Panc1 (cell line): Measurements from ENCODE around the gene ISM1. TPM values are rescaled to one million over a fixed set of nuclear protein-coding genes. Genes with fewer than 3 reads are reported as not detected.

Experiments used
- ATAC-seq: fragments of 200-7000 bp; cut with Tn5 transposase; 2 replicates; pipeline ENCODE4 v1.9.1; 2020; ENCODE audit warnings: mild to moderate bottlenecking, moderate library complexity
- BruUV-seq: library from RNA; stranded (reverse); fragments of 400-500 nt; replicated peaks from 2 replicates; lab custom pipeline; 2021; lab: Mats Ljungman, UMichigan
- CTCF ChIA-PET: fragments of 300-600 bp; sonication (Branson Sonifier 250); formaldehyde crosslinking; loops from one replicate; lab custom pipeline; 2022; ENCODE audit warnings: antibody characterized with exemption; lab: Charles Lee
- POLR2A ChIA-PET: fragments of 300-600 bp; sonication (Branson Sonifier 250); formaldehyde crosslinking; loops from one replicate; lab custom pipeline; 2022; ENCODE audit warnings: antibody characterized with exemption; lab: Charles Lee
- DNase-seq: peaks from one replicate; pipeline ENCODE4 v3.0.0-alpha.2; 2010; ENCODE audit warnings: low read depth, low spot score
- H3K27ac ChIP-seq: 2 replicates; pipeline ENCODE4 v1.5.1; 2011; ENCODE audit warnings: mild to moderate bottlenecking, low read length, inconsistent platforms
- H3K27me3 ChIP-seq: fragments of 200-500 bp; sonication (Bioruptor generic); 2 replicates; pipeline ENCODE4 v1.6.0; 2014; ENCODE audit warnings: low read length, inconsistent platforms; ENCODE audit not compliant: control insufficient read depth, insufficient read depth
- H3K36me3 ChIP-seq: fragments of 200-500 bp; sonication (Bioruptor generic); 2 replicates; pipeline ENCODE4 v1.5.1; 2014; ENCODE audit warnings: inconsistent platforms, mild to moderate bottlenecking, low read length, moderate library complexity; ENCODE audit not compliant: control insufficient read depth, insufficient read depth
- H3K4me1 ChIP-seq: 2 replicates; pipeline ENCODE4 v1.5.1; 2011; ENCODE audit warnings: inconsistent platforms, mild to moderate bottlenecking, low read length, moderate library complexity; ENCODE audit not compliant: control insufficient read depth, insufficient read depth
- H3K4me3 ChIP-seq, 2 experiments: 2 replicates each; pipeline ENCODE4 v1.5.1; 2011 to 2012; ENCODE audit warnings: low read depth in 2 of 2, low read length in 2 of 2, mild to moderate bottlenecking in 2 of 2, inconsistent platforms in 1 of 2, moderate library complexity in 1 of 2
- H3K9me3 ChIP-seq: fragments of 200-500 bp; sonication (Bioruptor generic); 2 replicates; pipeline ENCODE4 v1.5.1; 2014; ENCODE audit warnings: low read depth, mild to moderate bottlenecking, inconsistent platforms, low read length, moderate library complexity; ENCODE audit not compliant: control insufficient read depth, insufficient read depth
- POLR2AphosphoS5 ChIP-seq: IDR thresholded peaks from 2 replicates; pipeline ENCODE4 v1.6.1; 2012; ENCODE audit warnings: mild to moderate bottlenecking, low read depth, low read length, moderate library complexity
- SIN3A ChIP-seq: IDR thresholded peaks from 2 replicates; pipeline ENCODE4 v1.6.1; 2012; ENCODE audit warnings: low read depth, mild to moderate bottlenecking, low read length, moderate library complexity, borderline replicate concordance; ENCODE audit not compliant: insufficient read depth
- TCF7L2 ChIP-seq: IDR thresholded peaks from 2 replicates; pipeline ENCODE4 v1.6.1; 2011; ENCODE audit warnings: mild to moderate bottlenecking, low read depth, low read length, inconsistent platforms
- in situ Hi-C: cut with HindIII; loops from 2 replicates; pipeline ENCODE4 v1.10.0; 2016; ENCODE audit warnings: low sequenced_read_pairs, low pct_unique_long_range_greater_than_20kb
- intact Hi-C: fragments of 100-400 bp; cut with micrococcal nuclease; formaldehyde crosslinking; loops from one replicate; pipeline ENCODE4 v1.10.0; 2022; ENCODE audit not compliant: unreplicated experiment
- total RNA-seq: library from RNA; stranded (reverse); gene quantifications from one replicate; pipeline ENCODE4 v1.2.1, GENCODE V29; 2021; ENCODE audit not compliant: unreplicated experiment
- TF ChIP-seq, protein P1 (sequence below), 2 experiments: IDR thresholded peaks; 2 replicates each; pipeline ENCODE4 v1.6.1; 2011 to 2012; ENCODE audit warnings: low read depth in 2 of 2, control low read depth in 1 of 2, low read length in 1 of 2, mild to moderate bottlenecking in 1 of 2, moderate library complexity in 1 of 2; ENCODE audit not compliant: insufficient read depth in 1 of 2
- TF ChIP-seq, protein P2 (sequence below): fragments of 450-650 bp; IDR thresholded peaks from 2 replicates; pipeline ENCODE4 v1.5.1; 2017; ENCODE audit warnings: mild to moderate bottlenecking

Gene ISM1
- total RNA-seq, 1 experiment from 2014 or later, result not detected

DNA sequence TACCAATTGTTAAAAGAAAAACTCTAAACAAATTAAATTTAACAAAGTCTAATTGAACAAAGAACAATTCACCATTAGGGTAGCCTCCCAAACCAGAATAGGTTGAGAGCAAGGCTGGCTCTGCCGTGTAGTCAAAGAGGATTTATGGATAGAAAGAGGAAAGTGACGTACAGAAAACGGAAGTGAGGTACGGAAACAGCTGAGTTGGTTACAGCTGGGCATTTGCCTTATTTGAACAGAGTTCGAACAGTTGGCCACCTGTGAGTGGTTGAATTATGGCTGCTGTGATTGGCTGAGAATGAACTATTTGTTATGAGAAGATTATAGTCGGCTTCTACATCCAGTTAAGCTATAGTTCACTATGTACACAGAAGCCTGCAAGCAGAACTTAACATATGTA, 18.5 kb upstream of the ISM1 start:
- in situ Hi-C loops, result no loop called here
- Histone ChIP-seq H3K4me3 (no peak overlapping the region), H3K27ac (no peak overlapping the region), H3K9me3 (no peaks in the 10 kb centered on the region), H3K36me3 (no peaks in the 10 kb centered on the region), H3K4me1 (no peaks in the 10 kb centered on the region), H3K27me3 (no peaks in the 10 kb centered on the region; the same call in 1 of the 2 replicates)
- no TSS peak for BruUV-seq
- ChIA-PET POLR2A (no interaction called here), CTCF (no interaction called here)
- intact Hi-C loops, result no loop called here
- DNase-seq (no peak), ATAC-seq (no peak)
- TF ChIP-seq POLR2AphosphoS5, result no peak
- TF ChIP-seq, protein P1, sequence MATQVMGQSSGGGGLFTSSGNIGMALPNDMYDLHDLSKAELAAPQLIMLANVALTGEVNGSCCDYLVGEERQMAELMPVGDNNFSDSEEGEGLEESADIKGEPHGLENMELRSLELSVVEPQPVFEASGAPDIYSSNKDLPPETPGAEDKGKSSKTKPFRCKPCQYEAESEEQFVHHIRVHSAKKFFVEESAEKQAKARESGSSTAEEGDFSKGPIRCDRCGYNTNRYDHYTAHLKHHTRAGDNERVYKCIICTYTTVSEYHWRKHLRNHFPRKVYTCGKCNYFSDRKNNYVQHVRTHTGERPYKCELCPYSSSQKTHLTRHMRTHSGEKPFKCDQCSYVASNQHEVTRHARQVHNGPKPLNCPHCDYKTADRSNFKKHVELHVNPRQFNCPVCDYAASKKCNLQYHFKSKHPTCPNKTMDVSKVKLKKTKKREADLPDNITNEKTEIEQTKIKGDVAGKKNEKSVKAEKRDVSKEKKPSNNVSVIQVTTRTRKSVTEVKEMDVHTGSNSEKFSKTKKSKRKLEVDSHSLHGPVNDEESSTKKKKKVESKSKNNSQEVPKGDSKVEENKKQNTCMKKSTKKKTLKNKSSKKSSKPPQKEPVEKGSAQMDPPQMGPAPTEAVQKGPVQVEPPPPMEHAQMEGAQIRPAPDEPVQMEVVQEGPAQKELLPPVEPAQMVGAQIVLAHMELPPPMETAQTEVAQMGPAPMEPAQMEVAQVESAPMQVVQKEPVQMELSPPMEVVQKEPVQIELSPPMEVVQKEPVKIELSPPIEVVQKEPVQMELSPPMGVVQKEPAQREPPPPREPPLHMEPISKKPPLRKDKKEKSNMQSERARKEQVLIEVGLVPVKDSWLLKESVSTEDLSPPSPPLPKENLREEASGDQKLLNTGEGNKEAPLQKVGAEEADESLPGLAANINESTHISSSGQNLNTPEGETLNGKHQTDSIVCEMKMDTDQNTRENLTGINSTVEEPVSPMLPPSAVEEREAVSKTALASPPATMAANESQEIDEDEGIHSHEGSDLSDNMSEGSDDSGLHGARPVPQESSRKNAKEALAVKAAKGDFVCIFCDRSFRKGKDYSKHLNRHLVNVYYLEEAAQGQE (IDR thresholded peaks at IDR 0.05; ENCODE audit: insufficient read depth in 1 of 2, low read depth in 2 of 2, low read length in 1 of 2), result no peak
- TF ChIP-seq, protein P2, sequence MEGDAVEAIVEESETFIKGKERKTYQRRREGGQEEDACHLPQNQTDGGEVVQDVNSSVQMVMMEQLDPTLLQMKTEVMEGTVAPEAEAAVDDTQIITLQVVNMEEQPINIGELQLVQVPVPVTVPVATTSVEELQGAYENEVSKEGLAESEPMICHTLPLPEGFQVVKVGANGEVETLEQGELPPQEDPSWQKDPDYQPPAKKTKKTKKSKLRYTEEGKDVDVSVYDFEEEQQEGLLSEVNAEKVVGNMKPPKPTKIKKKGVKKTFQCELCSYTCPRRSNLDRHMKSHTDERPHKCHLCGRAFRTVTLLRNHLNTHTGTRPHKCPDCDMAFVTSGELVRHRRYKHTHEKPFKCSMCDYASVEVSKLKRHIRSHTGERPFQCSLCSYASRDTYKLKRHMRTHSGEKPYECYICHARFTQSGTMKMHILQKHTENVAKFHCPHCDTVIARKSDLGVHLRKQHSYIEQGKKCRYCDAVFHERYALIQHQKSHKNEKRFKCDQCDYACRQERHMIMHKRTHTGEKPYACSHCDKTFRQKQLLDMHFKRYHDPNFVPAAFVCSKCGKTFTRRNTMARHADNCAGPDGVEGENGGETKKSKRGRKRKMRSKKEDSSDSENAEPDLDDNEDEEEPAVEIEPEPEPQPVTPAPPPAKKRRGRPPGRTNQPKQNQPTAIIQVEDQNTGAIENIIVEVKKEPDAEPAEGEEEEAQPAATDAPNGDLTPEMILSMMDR, result no peak
- no peak for TF ChIP-seq TCF7L2
- no peak for TF ChIP-seq SIN3A

DNA sequence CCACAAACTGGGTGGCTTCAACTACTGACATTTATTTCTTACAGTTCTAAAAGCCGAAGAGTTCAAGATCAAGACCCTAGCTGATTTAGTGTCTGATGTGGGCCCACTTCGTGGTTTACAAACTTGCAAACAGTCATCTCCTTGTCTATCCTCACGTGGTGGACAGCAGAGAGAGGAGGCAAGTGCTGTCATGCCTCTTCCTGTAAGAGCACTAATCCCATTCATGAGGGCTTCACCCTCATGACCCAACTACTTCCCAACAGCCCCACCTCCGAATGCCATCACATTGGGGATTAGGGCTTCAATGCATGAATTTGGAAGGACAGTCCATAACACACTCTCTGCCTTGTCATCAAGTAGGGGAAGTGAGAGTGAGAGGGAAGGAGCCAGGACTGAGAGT, 15.6 kb upstream of the ISM1 start:
- in situ Hi-C loops, result no loop called here
- POLR2A ChIA-PET, result no interaction called here

More for the DNA sequence above, 15.6 kb upstream of the ISM1 start:
- ATAC-seq (no peak), DNase-seq (no peak)
- BruUV-seq, result no TSS peak
- Histone ChIP-seq H3K4me1 (no peaks in the 10 kb centered on the region), H3K27ac (no peak overlapping the region), H3K27me3 (no peaks in the 10 kb centered on the region; the same call in 1 of the 2 replicates), H3K9me3 (no peaks in the 10 kb centered on the region), H3K4me3 (no peak overlapping the region), H3K36me3 (no peaks in the 10 kb centered on the region)
- CTCF ChIA-PET, result no interaction called here
- no peak for TF ChIP-seq POLR2AphosphoS5
- TF ChIP-seq, protein P1 (IDR thresholded peaks at IDR 0.05; ENCODE audit: insufficient read depth in 1 of 2, low read depth in 2 of 2, low read length in 1 of 2), result no peak
- TF ChIP-seq, protein P2, result no peak
- no peak for TF ChIP-seq TCF7L2
- no peak for TF ChIP-seq SIN3A
- intact Hi-C loops, result no loop called here
